ENCODE measurements around the gene CPLANE1.

CPLANE1 gene

DNA sequence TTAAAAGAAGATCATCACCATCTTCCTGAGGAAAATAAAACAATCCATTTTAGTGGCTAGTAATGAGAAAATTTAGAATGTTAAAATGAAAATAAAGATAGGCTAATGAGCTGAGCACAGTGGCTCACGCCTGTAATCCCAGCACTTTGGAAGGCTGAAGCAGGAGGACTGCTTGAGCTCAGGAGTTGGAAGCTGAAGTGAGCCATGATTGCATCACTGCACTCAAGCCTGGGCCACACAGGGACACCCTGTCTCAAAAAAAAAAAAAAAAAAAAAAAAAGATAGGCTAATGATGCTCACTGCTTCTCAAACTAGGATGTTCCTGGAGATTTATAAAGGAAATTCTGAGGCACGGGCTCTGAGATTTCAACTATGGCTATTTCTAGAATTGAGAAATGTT lies 50.3 kb downstream of the CPLANE1 start:
- no peaks in the 10 kb centered on the region for H3K4me1 Mint-ChIP-seq
- H3K27me3 Mint-ChIP-seq (ENCODE audit: low read depth): no peaks in the 10 kb centered on the region
- H3K27ac Mint-ChIP-seq: no peak overlapping the region
- peaks cover 44% of the 10 kb centered on the region for H3K36me3 Mint-ChIP-seq (ENCODE audit: low read depth)
- H3K9me3 Mint-ChIP-seq: no peaks in the 10 kb centered on the region
- H3K4me3 Mint-ChIP-seq: no peak overlapping the region
- TF ChIP-seq, protein P1, sequence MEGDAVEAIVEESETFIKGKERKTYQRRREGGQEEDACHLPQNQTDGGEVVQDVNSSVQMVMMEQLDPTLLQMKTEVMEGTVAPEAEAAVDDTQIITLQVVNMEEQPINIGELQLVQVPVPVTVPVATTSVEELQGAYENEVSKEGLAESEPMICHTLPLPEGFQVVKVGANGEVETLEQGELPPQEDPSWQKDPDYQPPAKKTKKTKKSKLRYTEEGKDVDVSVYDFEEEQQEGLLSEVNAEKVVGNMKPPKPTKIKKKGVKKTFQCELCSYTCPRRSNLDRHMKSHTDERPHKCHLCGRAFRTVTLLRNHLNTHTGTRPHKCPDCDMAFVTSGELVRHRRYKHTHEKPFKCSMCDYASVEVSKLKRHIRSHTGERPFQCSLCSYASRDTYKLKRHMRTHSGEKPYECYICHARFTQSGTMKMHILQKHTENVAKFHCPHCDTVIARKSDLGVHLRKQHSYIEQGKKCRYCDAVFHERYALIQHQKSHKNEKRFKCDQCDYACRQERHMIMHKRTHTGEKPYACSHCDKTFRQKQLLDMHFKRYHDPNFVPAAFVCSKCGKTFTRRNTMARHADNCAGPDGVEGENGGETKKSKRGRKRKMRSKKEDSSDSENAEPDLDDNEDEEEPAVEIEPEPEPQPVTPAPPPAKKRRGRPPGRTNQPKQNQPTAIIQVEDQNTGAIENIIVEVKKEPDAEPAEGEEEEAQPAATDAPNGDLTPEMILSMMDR (IDR thresholded peaks at IDR 0.05; ENCODE audit: unreplicated experiment in 3 of 3): no peak

DNA sequence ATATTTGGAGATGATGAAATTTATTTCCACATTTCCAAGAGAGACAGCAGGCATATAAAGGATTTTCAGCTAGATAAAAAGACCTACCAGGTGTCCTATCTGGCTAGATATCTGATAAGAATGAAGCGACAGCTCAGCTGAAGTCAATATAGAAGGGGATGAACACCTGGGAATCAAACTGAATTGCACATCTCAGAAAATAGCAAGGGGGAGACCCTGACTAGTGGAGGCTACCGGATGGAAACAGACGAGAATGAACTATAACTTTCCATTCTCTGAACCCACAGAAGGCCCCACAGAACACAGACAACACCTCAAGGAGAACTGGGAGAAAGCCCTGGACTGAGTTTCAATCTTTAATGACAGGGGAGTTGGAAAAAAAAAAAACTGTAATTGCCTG lies 51.1 kb downstream of the CPLANE1 start:
- Mint-ChIP-seq H3K36me3 (ENCODE audit: low read depth) (peaks cover 42% of the 10 kb centered on the region), H3K4me1 (no peaks in the 10 kb centered on the region), H3K4me3 (no peak overlapping the region), H3K27me3 (ENCODE audit: low read depth) (no peaks in the 10 kb centered on the region), H3K27ac (no peak overlapping the region), H3K9me3 (no peaks in the 10 kb centered on the region)
- TF ChIP-seq, protein P1 (IDR thresholded peaks at IDR 0.05; ENCODE audit: unreplicated experiment in 3 of 3): no peak

DNA sequence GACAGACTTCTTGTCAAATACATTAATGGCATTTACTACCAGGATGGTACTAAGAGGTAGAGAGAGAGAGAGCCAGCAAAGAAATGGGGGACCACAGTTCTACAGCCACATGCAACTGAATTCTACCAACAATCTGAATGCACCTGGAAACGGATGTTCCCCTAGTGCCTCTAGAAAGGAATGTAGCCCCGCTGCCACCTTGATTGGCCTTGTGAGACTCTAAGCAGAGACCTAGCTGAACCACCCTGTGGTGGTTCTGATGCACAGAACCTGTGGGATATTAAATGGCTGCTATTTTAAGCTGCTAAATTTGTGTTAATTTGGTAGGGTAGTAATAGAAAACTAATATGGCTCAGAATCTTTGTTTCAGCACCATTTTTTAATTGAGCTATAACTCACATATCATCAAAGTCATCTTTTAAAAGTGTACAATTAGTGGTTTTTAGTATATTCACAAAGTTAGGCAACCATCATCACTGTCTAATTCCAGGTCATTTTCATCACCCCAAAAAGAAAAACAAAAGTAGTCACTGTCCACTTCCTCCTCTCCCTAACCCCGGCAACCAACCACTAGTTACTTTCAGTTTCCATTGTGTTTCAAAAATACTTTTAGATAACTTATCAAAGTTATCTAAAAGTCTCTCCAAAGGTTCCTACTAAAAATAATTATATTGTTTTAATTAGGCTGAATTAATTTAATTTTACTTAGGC lies 51.7 kb downstream of the CPLANE1 start:
- Mint-ChIP-seq H3K4me1 (no peaks in the 10 kb centered on the region), H3K27me3 (ENCODE audit: low read depth) (no peaks in the 10 kb centered on the region), H3K9me3 (no peaks in the 10 kb centered on the region), H3K27ac (no peak overlapping the region), H3K36me3 (ENCODE audit: low read depth) (peaks cover 43% of the 10 kb centered on the region), H3K4me3 (no peak overlapping the region)
- TF ChIP-seq, protein P1 (IDR thresholded peaks at IDR 0.05; ENCODE audit: unreplicated experiment in 3 of 3): no peak

DNA sequence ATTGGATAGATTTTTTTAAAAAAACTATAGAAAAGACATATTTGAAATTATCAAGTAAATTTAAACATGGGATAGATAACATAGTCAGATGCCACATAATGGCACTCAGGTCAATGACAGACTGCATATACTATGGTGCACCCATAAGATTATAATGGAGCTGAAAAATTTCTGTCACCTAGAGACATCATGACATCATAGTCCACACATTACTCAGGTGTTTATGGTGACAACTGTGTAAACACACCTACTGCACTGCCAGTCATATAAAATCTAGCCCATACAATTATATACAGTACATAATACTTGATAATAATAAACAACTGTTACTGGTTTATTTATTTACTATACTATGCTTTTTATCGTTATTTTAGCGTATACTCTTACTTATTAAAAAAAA lies 58.6 kb downstream of the CPLANE1 start:
- Mint-ChIP-seq H3K27me3 (ENCODE audit: low read depth) (no peaks in the 10 kb centered on the region), H3K4me3 (no peak overlapping the region), H3K4me1 (no peaks in the 10 kb centered on the region), H3K36me3 (ENCODE audit: low read depth) (peaks cover 30% of the 10 kb centered on the region), H3K9me3 (no peaks in the 10 kb centered on the region), H3K27ac (no peak overlapping the region)
- TF ChIP-seq, protein P1 (IDR thresholded peaks at IDR 0.05; ENCODE audit: unreplicated experiment in 3 of 3): no peak

DNA sequence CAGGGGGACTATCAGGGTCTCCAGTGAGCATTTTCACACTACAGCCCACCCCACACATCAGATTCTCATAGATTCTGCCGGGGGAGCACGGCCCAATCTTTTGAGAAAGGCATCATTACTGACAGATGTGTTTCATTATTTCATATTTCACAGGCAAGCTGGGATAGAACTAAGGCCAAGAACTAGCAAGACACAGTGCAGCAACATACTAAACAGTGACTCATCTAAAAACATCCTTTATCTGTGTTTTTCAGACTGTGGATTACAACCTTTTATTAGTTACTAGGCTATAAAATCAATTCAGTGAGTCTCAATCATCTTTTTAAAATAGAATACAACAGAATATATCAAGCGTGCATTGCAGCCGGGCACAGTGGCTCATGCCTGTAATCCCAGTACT lies 59.8 kb downstream of the CPLANE1 start:
- Mint-ChIP-seq H3K36me3 (ENCODE audit: low read depth) (peaks cover 34% of the 10 kb centered on the region), H3K4me3 (no peak overlapping the region), H3K27ac (no peak overlapping the region), H3K9me3 (no peaks in the 10 kb centered on the region), H3K4me1 (no peaks in the 10 kb centered on the region), H3K27me3 (ENCODE audit: low read depth) (no peaks in the 10 kb centered on the region)
- TF ChIP-seq, protein P1 (IDR thresholded peaks at IDR 0.05; ENCODE audit: unreplicated experiment in 3 of 3): no peak

DNA sequence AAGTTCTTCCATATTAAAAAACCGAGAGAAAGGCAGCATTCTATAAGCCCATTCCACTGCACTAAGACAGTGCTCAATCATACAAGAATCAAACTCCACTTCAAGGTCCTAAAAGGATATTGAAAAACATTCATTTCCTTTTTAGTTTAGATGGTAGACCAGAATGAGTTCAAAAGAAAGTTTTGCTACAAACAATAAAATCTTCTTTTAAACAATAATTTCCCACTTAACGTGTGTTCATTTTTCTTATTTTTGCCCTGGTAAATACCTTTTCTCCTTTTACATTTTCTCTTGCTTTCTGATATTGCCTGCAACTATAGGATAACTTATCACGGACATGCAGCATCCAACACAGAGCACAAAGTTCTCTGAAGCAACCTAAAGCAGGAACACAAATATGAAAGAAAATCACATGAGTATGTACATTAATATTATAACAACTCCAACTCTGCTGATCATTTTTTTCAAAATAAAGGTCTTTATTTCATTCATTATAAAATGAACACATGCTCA lies 61.7 kb downstream of the CPLANE1 start:
- no peak overlapping the region for H3K27ac Mint-ChIP-seq
- TF ChIP-seq, protein P1 (IDR thresholded peaks at IDR 0.05; ENCODE audit: unreplicated experiment in 3 of 3): no peak
- no peaks in the 10 kb centered on the region for H3K27me3 Mint-ChIP-seq (ENCODE audit: low read depth)
- no peaks in the 10 kb centered on the region for H3K4me1 Mint-ChIP-seq
- H3K9me3 Mint-ChIP-seq: no peaks in the 10 kb centered on the region
- peaks cover 42% of the 10 kb centered on the region for H3K36me3 Mint-ChIP-seq (ENCODE audit: low read depth)
- no peak overlapping the region for H3K4me3 Mint-ChIP-seq
